BE2C (cell line): ENCODE results near the gene GRAMD1C.

Experiments used
- DNase-seq: peaks from one replicate; pipeline ENCODE4 v3.0.0-alpha.2; 2020
- H3K27me3 ChIP-seq: fragments of 250-450 bp; sonication (Bioruptor Pico); 2 replicates; pipeline ENCODE4 v1.5.1; 2020; ENCODE audit warnings: mild to moderate bottlenecking
- H3K36me3 ChIP-seq: fragments of 250-450 bp; sonication (Bioruptor Pico); 2 replicates; pipeline ENCODE4 v1.5.1; 2020; ENCODE audit warnings: mild to moderate bottlenecking
- H3K4me1 ChIP-seq: fragments of 250-450 bp; sonication (Bioruptor Pico); 2 replicates; pipeline ENCODE4 v1.5.1; 2020
- H3K4me3 ChIP-seq: 2 replicates; pipeline ENCODE4 v1.5.1; 2011; ENCODE audit warnings: low read depth, low read length
- H3K9me3 ChIP-seq: fragments of 250-450 bp; sonication (Bioruptor Pico); 2 replicates; pipeline ENCODE4 v1.5.1; 2020
- CTCF ChIP-seq: IDR thresholded peaks from 2 replicates; pipeline ENCODE4 v1.5.1; 2012; ENCODE audit warnings: mild to moderate bottlenecking, low read depth, low read length

Gene GRAMD1C

GRCh38 chr3:113896930-113897329 is 58.3 kb downstream of the GRAMD1C start:
- Histone ChIP-seq H3K27me3 (peaks cover 14% of the 10 kb centered on the region), H3K4me3 (no peak overlapping the region), H3K9me3 (no peaks in the 10 kb centered on the region), H3K4me1 (no peaks in the 10 kb centered on the region), H3K36me3 (no peaks in the 10 kb centered on the region)
- DNase-seq: no peak
- no peak for TF ChIP-seq CTCF

GRCh38 chr3:113897373-113897777 is 58.8 kb downstream of the GRAMD1C start:
- no peak for DNase-seq
- no peak for TF ChIP-seq CTCF
- H3K36me3 ChIP-seq: no peaks in the 10 kb centered on the region
- H3K9me3 ChIP-seq: no peaks in the 10 kb centered on the region
- peaks cover 15% of the 10 kb centered on the region for H3K27me3 ChIP-seq
- no peaks in the 10 kb centered on the region for H3K4me1 ChIP-seq
- H3K4me3 ChIP-seq: no peak overlapping the region

GRCh38 chr3:113898892-113899291 is 60.3 kb downstream of the GRAMD1C start:
- TF ChIP-seq CTCF: no peak
- H3K4me3 ChIP-seq: no peak overlapping the region
- no peaks in the 10 kb centered on the region for H3K4me1 ChIP-seq
- H3K27me3 ChIP-seq: peaks cover 17% of the 10 kb centered on the region
- DNase-seq: no peak
- H3K36me3 ChIP-seq: no peaks in the 10 kb centered on the region
- H3K9me3 ChIP-seq: no peaks in the 10 kb centered on the region

GRCh38 chr3:113906568-113907140 is 68.1 kb downstream of the GRAMD1C start:
- Histone ChIP-seq H3K4me1 (no peaks in the 10 kb centered on the region), H3K27me3 (peaks cover 40% of the 10 kb centered on the region), H3K4me3 (no peak overlapping the region), H3K36me3 (no peaks in the 10 kb centered on the region), H3K9me3 (no peaks in the 10 kb centered on the region)
- TF ChIP-seq CTCF: no peak
- no peak for DNase-seq

GRCh38 chr3:113908133-113908532 is 69.5 kb downstream of the GRAMD1C start:
- Histone ChIP-seq H3K4me3 (no peak overlapping the region), H3K27me3 (peaks cover 37% of the 10 kb centered on the region), H3K4me1 (no peaks in the 10 kb centered on the region), H3K9me3 (no peaks in the 10 kb centered on the region), H3K36me3 (no peaks in the 10 kb centered on the region)
- no peak for DNase-seq
- TF ChIP-seq CTCF: no peak

- Histone ChIP-seq H3K27me3 (peaks cover 29% of the 10 kb centered on the region), H3K36me3 (no peaks in the 10 kb centered on the region), H3K9me3 (no peaks in the 10 kb centered on the region), H3K4me1 (no peaks in the 10 kb centered on the region), H3K4me3 (no peak overlapping the region)
- no peak for TF ChIP-seq CTCF
- no peak for DNase-seq
These were observed 72.4 kb downstream of the GRAMD1C start for GRCh38 chr3:113910966-113911365.
